ENCODE measurements around the gene ARNT2.

Gene ARNT2

GRCh38 chr15:80612118-80612823, 208.1 kb downstream of the ARNT2 start:
- TF ChIP-seq MYC (IDR thresholded peaks at IDR 0.05; ENCODE audit: low read depth, low read length) (no peak), MAX (IDR thresholded peaks at IDR 0.05; ENCODE audit: low read depth, low read length) (no peak), CTCF (IDR thresholded peaks at IDR 0.05; ENCODE audit: low read depth, low read length) (no peak), POLR2A (IDR thresholded peaks at IDR 0.05; ENCODE audit: extremely low read depth, insufficient read length) (no peak)
- DNase-seq (ENCODE audit: low read depth) = no peak
- H3K4me3 ChIP-seq (ENCODE audit: low read depth, low read length) = no peak overlapping the region

GRCh38 chr15:80613762-80614365, 209.7 kb downstream of the ARNT2 start:
- no peak overlapping the region for H3K4me3 ChIP-seq (ENCODE audit: low read depth, low read length)
- no peak for DNase-seq (ENCODE audit: low read depth)
- TF ChIP-seq CTCF (IDR thresholded peaks at IDR 0.05; ENCODE audit: low read depth, low read length) (no peak), MAX (IDR thresholded peaks at IDR 0.05; ENCODE audit: low read depth, low read length) (no peak), POLR2A (IDR thresholded peaks at IDR 0.05; ENCODE audit: extremely low read depth, insufficient read length) (no peak), MYC (IDR thresholded peaks at IDR 0.05; ENCODE audit: low read depth, low read length) (no peak)

GRCh38 chr15:80614711-80615360, 210.7 kb downstream of the ARNT2 start:
- DNase-seq (ENCODE audit: low read depth) = no peak

GRCh38 chr15:80615361-80615736, 211.2 kb downstream of the ARNT2 start:
- no peak overlapping the region for H3K4me3 ChIP-seq (ENCODE audit: low read depth, low read length)
- no peak for DNase-seq (ENCODE audit: low read depth)

More at GRCh38 chr15:80614711-80615360, 210.7 kb downstream of the ARNT2 start:
- no peak for TF ChIP-seq CTCF (IDR thresholded peaks at IDR 0.05; ENCODE audit: low read depth, low read length)
- no peak for TF ChIP-seq MAX (IDR thresholded peaks at IDR 0.05; ENCODE audit: low read depth, low read length)
- no peak for TF ChIP-seq MYC (IDR thresholded peaks at IDR 0.05; ENCODE audit: low read depth, low read length)
- TF ChIP-seq POLR2A (IDR thresholded peaks at IDR 0.05; ENCODE audit: extremely low read depth, insufficient read length) = no peak
- H3K4me3 ChIP-seq (ENCODE audit: low read depth, low read length) = no peak overlapping the region

GRCh38 chr15:80615783-80616391, 211.7 kb downstream of the ARNT2 start:
- DNase-seq (ENCODE audit: low read depth) = no peak
- no peak overlapping the region for H3K4me3 ChIP-seq (ENCODE audit: low read depth, low read length)
- no peak for TF ChIP-seq MYC (IDR thresholded peaks at IDR 0.05; ENCODE audit: low read depth, low read length)
- no peak for TF ChIP-seq CTCF (IDR thresholded peaks at IDR 0.05; ENCODE audit: low read depth, low read length)
- TF ChIP-seq MAX (IDR thresholded peaks at IDR 0.05; ENCODE audit: low read depth, low read length) = no peak
- TF ChIP-seq POLR2A (IDR thresholded peaks at IDR 0.05; ENCODE audit: extremely low read depth, insufficient read length) = no peak

More at GRCh38 chr15:80615361-80615736, 211.2 kb downstream of the ARNT2 start:
- TF ChIP-seq MAX (IDR thresholded peaks at IDR 0.05; ENCODE audit: low read depth, low read length) = no peak

Measured in NB4 (cell line).